Stimulated activated CD4-positive, alpha-beta T cell treated with anti-CD3 and anti-CD28 coated beads, Interleukin-1b, Interleukin-23, amount 100 ng/mL, for 24 hours (primary cell): Measurements from ENCODE around the gene ADSL.

ENCODE experiments used
- DNase-seq, 4 experiments: peaks; one replicate each; pipeline ENCODE4 v3.0.0-alpha.2; 2020; ENCODE audit warnings: low read depth in 4 of 4, low spot score in 1 of 4

Gene ADSL

GRCh38 chr22:40416267-40416570, 69.9 kb downstream of the ADSL start:
- DNase-seq: no peak

GRCh38 chr22:40416636-40417035, 70.3 kb downstream of the ADSL start:
- no peak for DNase-seq

- no peak for DNase-seq
Measured at GRCh38 chr22:40417041-40417440, 70.7 kb downstream of the ADSL start.

GRCh38 chr22:40417881-40418280, 71.6 kb downstream of the ADSL start:
- DNase-seq: no peak

- DNase-seq: no peak
Measured at GRCh38 chr22:40418366-40419201, 72.3 kb downstream of the ADSL start.

DNA sequence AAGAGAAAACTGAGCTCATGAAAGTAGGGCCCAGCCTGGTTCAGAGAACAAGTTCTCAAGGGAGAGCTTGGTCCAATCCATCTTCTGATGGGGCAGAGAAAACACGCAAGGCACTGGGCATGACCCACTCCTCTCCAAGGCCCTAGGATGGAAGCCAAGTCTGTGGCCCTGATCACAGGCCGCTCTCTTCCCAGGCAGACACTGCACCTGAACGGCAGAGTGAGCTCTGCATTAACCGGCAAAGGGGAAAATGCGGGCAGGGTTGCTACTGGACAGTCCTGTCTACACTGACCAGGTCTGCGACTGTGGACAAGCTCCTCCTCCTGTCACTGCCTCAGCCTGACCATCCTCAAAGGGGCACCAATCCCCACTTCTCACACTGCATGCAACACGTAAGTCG, 73.4 kb downstream of the ADSL start:
- DNase-seq: no peak

GRCh38 chr22:40420341-40421081, 74.2 kb downstream of the ADSL start:
- no peak for DNase-seq

DNA sequence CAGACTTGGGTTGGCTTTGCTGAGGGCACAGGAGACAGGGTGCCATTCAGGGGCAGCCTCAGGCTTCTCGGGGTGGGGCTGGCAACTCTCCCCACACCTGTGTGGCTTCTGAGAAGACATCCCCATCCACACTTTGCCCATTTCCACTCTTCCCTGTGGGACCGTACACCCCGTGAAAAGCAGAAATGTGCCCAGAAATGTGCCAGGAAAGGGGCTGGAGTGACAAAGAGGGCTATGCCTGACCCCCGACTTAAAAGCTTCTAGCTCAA, 74.7 kb downstream of the ADSL start:
- no peak for DNase-seq

GRCh38 chr22:40421941-40422340, 75.6 kb downstream of the ADSL start:
- DNase-seq: no peak

- no peak for DNase-seq
Measured at GRCh38 chr22:40422558-40423309, 76.4 kb downstream of the ADSL start.

DNA sequence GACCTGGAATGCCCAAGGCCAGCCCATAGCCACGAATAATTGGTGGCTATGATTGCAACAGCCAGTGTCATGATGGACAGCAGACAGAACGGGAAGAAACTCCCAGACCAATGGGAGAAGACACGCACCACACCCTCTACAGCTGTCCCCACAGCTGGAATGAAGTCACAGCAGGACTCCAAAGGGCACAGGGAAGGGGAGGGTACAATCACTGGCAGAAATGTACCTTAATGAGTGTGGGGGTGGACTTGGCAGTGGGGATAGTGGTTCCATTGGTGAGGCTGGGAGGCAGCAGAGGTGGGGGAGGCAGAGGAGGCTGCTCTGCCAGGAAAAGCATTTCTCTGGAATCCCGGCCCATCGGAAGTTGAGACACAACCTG, 77.0 kb downstream of the ADSL start:
- DNase-seq: no peak

- DNase-seq: no peak
Measured at GRCh38 chr22:40423882-40424640, 77.8 kb downstream of the ADSL start.

GRCh38 chr22:40425082-40425481, 78.8 kb downstream of the ADSL start:
- no peak for DNase-seq

GRCh38 chr22:40426594-40427333, 80.5 kb downstream of the ADSL start:
- DNase-seq: no peak

GRCh38 chr22:40428796-40429195, 82.5 kb downstream of the ADSL start:
- DNase-seq: no peak

- DNase-seq: no peak
Measured at GRCh38 chr22:40429481-40429880, 83.2 kb downstream of the ADSL start.

- DNase-seq: no peak
Measured at GRCh38 chr22:40430991-40431390, 84.7 kb downstream of the ADSL start.

DNA sequence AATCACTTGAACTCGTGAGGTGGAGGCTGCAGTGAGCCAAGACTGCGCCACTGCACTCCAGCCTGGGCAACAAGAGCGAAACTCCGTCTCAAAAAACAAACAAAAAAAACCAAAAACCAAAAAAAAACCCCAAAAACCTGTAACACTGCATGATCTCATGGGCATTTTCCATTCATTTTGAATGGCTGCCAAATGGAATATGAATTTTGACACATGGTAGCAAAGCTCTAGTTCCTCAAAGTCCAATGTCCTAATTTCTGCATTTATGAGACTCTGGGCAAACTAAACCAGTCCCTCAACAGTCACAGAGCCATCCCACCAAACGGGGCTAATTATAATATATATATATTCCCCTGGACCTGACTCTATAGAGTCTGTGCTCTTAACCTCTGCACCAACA, 85.9 kb downstream of the ADSL start:
- DNase-seq: no peak

GRCh38 chr22:40432625-40433024, 86.3 kb downstream of the ADSL start:
- no peak for DNase-seq

DNA sequence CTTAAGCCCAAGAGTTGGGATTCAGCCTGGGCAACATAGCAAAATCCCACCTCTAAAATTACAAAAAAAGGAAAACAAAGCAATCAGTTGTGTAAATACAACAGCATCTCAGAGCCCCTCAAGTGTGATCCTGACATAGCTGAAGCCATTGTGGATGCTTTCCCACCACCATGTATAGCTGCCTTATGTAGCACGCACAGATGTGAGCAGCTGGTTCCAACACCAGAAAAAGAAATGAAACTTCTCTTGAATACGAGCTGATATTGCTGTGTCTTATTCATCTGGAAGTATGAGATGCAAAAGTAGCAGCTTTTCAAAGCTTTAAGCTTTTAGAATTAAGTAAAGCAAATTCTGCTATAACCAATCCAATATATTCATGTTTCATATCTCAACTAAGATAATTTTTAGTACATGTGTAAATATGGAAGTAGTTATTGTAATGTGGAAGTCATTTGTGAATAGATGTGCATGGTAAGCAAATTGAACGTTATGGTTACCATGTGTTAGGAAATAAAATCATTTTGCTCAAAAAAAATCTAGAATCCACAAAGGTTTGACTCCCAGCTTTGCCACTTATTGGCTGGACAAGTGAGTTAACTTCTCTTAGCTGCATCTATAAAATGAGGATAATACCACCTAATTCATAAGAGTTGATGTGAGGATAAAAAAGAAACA, 87.3 kb downstream of the ADSL start:
- DNase-seq: no peak
